ENCODE results near the gene CRYGB.
"Not testable (repeated sequence)": the region's sequence is repeated elsewhere in the genome, so short reads cannot be mapped to it uniquely, and the experiment has no call there.

CRYGB gene

GRCh38 chr2:208148803-208149202, 2.8 kb upstream of the CRYGB start:
- no peak for DNase-seq

DNA sequence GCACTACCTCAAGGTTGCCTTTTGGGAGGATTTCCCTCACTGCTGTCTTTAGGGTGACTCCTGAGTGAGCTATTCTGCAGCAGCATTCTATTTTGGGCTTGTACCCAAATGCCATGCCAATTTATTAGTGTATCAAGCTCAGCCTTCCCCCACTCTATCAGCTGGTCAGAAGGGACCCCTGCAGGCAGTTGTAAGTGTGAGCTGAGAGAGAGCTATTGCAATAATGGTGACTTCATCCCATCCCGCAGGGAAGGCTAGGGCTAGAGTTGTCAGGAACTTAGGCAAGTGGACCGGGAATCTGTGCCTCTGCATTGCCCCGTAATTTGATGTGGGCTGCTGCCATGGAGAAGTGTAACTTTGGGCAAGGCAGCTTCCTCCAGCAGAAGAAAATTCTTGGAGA, 1.8 kb upstream of the CRYGB start:
- DNase-seq = no peak

DNA sequence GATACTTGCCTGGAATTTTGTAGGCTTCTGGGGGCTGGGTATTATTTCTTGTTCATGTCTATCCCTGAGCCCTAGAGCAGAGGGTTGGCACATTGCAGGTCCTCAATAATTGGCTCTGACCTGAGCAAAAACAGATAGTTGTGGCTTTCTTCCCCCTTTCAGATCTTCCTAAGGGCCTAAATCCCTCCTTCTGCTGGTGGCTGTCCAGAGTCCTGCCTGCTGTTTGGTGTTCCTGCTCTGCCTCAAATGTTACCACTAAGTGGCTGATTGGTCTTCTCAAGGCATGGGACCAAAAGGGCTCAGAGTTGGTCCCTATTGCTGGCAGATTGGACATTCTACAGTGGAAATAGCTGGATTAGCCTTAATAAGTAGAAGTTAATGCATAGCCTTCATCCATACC, 1.1 kb upstream of the CRYGB start:
- no peak for DNase-seq

- DNase-seq = no peak
Measured at GRCh38 chr2:208142925-208143799, 2.8 kb downstream of the CRYGB start.

DNA sequence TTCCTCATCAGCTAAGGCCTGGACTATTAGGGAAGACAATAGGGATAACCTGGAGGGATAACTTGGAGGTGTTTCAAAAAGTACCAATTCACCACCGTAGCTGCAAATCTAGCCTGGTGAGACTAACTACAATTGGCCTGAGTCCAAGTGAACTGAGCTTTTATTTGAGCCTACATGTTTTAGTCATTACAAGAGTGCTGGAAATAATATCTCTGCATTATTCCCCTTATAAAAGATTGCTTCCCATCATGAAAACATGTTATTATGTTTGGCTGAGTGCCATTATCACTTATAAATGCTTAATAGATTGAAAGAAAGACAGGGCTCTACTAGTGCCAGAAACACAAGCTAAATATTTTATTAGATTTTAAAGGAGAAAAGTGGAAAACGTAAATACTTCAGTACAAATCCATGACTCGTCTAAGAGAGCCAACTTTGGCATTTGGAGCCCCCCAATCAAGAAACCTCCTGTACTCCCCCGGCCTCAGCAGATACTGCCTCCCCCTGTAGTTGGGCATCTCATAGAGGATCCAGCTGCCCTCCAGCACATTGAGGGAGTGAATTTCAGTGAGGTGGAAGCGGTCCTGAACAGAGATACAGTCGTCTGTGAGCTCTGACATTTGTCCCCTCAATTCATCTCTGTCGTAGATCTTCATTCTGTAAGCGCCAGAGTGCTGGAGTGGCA, 3.6 kb downstream of the CRYGB start:
- peak; percentile 28 for DNase-seq

DNA sequence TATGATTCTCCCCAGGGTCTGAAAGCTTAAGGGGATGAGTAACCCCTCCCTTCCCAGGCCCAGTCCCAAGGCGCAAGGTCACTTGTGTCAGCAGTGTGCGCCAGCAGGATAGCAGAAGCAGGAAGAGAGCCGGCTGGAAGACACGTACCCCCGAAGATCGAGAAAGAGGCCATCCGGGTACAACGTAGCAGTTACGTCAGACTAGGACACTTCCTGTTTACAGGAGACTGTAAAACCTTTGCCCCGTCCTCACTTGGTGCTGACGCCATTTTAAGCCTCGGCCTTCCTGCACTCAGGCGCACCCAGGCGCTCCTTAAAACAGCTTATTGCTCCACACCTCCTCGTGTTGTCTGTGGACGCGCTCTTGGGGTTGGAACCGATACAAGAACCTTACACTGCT, 6.5 kb downstream of the CRYGB start:
- DNase-seq = no peak

- not testable (repeated sequence) for DNase-seq
Measured at GRCh38 chr2:208138334-208138733, 7.6 kb downstream of the CRYGB start.

DNA sequence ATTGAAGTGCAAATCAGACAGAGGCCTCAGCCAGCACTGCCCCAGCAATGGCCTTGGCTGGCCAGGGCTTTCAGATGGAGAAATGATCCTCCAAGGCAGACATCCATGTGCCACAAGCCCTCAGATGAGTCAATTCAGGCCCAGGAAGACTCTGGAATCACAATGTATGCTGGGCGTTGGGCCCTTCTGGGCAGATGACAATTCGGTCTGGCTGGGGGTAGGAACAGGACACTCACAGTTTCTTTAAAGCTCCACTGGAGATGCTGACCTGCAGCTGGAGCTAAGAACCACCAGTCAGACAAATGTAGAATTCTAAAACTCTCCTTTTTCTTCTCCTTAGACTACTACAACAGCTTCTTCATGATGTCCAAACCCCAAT, 9.3 kb downstream of the CRYGB start:
- DNase-seq = no peak

- no peak for DNase-seq
Measured at GRCh38 chr2:208135794-208136715, 9.9 kb downstream of the CRYGB start.

DNA sequence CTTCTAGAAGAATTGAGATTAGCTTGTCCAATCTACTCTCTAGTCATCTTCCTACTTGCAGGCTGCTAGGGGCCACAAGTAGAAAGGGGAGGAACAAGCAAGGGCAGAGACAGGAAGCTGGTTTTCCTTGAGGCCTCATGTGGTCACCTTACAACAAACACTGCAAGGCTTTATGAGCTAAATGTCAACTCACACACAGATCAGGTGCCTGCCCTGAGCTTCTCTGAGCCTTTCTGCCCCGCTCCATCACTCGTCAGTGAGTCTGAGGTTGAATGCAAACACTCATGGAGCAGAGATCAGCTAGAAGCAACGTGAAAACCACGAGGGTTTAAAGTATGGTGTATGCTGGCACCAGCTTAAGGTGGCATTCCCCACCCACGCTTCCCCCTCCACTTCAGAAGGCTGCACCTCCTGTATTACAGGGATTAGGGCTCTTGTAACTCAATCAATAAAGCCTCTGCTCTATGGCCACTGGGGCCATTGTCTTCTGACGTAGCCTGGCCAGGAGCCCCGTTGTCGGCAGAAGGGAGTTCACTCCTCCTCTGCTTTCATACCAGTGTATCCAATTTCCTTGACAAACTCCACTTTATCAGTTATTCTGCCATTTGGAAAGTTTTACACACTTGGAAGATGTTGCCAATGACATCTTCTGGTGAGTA, 10.9 kb downstream of the CRYGB start:
- DNase-seq = no peak

DNA sequence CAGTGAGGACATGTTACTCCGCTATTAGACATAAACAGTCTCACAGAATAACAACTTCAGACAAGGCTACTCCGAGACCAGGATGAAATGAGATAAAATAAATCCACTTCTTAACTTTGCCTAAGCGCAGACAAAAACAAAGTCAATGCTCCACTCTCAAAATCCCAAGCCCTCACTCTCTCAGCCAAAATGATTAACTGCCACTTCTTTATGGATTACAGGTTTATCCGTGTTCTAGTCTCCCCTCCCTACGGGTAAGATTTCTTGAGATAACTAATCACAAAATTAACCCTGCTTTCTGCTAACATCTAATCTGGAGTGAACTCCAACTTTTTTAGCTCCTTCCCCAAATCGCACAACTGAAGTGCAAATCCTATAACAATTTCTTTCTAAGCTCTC, 15.2 kb downstream of the CRYGB start:
- DNase-seq = no peak

- no peak for DNase-seq
Measured at GRCh38 chr2:208129744-208130711, 15.9 kb downstream of the CRYGB start, which contains the start of gene CRYGC. Gene CRYGC (minus strand): TSS chr2:208129828. CDS start chr2:208129792, 36 bp downstream.

GRCh38 chr2:208128136-208128535, 17.8 kb downstream of the CRYGB start:
- DNase-seq = no peak

DNA sequence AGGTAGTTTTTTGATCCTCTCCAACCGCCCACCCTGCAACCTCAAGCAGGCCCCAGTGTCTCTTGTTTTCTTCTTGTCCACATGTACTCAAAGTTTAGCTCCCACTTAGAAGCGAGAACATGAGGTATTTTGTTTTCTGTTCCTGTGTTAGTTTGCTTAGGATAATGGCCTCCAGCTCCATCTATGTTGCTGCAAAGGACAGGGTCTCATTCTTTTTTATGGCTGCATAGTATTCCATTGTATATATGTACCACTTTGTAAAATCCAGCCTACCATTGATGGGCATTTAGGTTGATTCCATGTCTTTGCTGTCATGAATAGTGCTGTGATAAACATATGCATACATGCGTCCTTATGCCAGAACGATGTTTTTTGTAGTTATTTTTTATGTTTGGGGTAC, 18.9 kb downstream of the CRYGB start:
- DNase-seq = no peak

DNA sequence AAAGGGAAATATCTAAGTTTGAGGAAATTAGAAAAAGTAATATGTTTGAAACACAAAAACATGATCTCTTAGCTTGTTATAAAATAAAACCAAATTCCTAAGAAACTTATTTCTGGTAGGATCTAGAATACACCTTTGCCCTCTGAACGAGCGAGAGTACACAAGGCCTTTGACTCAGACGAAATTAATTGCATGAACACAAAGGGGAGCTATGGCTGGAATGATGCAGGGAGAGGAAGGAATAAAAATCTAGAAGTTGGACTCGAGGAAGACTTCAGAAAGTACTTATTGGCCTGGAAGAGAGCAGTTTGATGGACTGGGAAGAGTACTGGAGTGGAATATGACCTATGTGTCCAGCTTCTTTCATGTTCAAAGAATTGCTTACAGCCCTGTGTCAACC, 20.7 kb downstream of the CRYGB start:
- no peak for DNase-seq

- DNase-seq = not testable (repeated sequence)
Measured at GRCh38 chr2:208124013-208124715, 21.8 kb downstream of the CRYGB start, which contains the start of gene CRYGD. Gene CRYGD (minus strand): TSS chr2:208124524. CDS start chr2:208124473, 51 bp downstream.

DNA sequence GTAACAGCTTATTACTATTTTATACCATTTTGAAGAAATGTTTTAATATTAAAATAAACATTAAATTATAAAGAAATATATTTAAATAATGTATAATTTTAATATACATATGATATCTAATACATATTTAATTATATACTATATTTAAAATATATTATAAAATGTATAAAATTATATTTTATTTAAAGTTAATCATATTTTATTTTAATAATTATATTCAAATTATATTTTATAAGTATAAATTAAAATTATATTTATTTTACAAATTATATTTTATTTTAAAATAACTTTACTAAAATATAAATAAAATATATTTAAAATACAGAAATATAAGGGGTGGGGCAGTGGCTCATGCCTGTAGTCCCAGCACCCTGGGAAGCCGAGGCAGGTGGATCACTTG, 23.7 kb downstream of the CRYGB start:
- no peak for DNase-seq

DNA sequence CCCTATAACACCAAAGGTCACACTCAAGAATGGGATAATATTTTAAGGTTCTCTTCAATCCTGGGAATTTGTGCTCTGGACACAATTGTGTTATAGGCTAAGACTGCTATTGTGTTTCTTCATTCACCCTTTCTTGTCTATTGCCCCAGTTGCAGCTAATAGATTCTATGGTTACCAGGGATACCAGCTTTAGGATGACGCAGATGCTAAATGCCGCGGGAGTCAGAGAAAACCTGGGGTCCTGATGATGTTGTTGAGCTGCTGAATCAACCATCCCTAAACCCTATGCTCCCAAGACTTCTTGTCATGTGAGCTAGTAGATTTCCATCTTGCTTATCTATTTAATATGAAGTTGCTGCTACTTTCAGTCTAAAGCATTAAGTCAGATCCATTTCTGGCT, 27.0 kb downstream of the CRYGB start:
- no peak for DNase-seq

DNA sequence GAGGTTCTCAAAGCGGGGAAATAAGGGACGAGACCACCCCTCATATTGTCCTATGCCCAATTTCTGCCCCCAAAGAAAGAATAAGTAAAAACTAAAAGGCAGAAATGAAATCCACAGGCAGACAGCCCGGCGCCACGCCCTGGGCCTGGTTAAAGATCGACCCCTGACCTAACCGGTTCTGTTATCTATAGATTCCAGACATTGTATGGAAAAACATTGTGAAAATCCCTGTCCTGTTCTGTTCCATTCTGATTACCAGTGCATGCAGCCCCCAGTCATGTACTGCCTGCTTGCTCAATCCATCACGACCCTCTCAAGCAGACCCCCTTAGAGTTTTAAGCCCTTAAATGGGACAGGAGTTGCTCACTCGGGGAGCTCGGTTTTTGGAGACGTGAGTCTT, 28.6 kb downstream of the CRYGB start:
- not testable (repeated sequence) for DNase-seq

DNA sequence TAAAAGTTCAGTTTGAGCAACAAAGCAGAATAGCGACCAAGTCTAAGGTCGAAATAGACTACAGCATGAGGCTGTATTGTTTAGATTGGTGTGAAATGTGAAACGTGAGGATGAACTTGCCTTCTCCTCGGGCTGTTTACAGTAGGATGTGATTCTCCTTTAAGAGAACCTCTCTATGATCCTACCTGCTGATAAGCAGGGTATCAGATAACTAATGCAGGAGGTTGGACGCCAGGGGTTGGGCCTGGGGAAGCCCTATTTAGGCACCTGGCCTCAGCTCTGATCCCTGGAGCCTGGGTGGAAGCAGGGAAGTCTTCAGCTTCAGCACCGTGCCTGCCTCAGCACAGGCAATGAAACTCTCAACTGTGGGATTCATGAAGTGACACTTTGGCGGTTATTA, 33.0 kb downstream of the CRYGB start:
- no peak for DNase-seq
